Measurements from ENCODE around the gene CA14. TPM values are rescaled to one million over a fixed set of nuclear protein-coding genes. Genes with fewer than 3 reads are reported as not detected.
A peak's percentile ranks its signal among the peaks of the same experiment; 100 is the strongest.
"Not testable (repeated sequence)": the region's sequence is repeated elsewhere in the genome, so short reads cannot be mapped to it uniquely, and the experiment has no call there.

Gene CA14
- not detected for total RNA-seq
- 1 to 10 TPM in 1 of 2 donors, under 1 TPM in 1; 0.35 to 1.7 TPM for polyA plus RNA-seq
- 0.40 reads per million for total RNA-seq

DNA sequence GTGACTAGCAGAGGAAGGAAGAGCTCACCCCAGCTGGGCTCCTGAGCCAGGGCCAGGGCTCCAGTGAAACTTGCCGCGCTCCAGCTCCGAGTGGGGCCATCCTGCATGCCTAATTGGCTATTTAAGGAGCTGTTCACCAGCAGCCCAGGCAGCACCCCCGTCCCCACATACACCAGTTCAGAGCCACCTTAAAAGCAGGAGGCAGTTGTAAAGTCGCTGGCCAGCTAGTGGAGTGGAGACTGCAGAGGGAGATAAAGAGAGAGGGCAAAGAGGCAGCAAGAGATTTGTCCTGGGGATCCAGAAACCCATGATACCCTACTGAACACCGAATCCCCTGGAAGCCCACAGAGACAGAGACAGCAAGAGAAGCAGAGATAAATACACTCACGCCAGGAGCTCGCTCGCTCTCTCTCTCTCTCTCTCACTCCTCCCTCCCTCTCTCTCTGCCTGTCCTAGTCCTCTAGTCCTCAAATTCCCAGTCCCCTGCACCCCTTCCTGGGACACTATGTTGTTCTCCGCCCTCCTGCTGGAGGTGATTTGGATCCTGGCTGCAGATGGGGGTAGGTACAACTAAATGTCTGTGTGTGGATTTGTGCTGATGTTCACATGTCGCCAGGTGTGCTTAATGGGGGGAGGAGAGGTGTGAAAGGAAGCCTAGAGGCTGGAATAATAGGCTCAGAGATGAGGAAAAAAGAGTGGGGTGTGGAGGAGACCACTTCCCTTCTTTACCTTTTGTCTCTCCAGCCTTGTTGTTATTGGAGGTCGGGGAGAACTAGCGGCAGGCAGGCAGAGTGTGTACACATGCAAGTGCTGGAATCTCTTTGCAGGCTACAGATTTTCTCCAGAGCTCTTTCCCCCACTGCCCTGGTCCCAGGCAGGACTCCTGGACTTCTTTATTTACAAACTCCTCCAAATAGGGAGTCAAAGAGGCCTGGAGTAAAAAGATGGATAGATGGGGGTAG is at the start of gene CA14:
Gene CA14, plus strand, starts transcription at position 151 of the 962 bp plus-strand sequence. Its CDS starts 355 bp downstream, at position 506.
- no peak within 1 kb of the TSS for H3K4me3 ChIP-seq (ENCODE audit: low read length)
- Mint-ChIP-seq H3K4me1 (peaks cover 6 to 23% (median 15%) of the 10 kb centered on the region in 7 donors), H3K9me3 (peaks cover 0 to 3% (median 0%) of the 10 kb centered on the region in 11 donors), H3K4me3 (peak within 1 kb of the TSS in 2 of 10 donors; percentile 59 to 78), H3K27ac (no peak within 1 kb of the TSS), H3K36me3 (no peaks in the 10 kb centered on the region), H3K27me3 (peaks cover 13 to 57% (median 32%) of the 10 kb centered on the region in 5 donors)
- H3K27me3 ChIP-seq (ENCODE audit: control insufficient read depth in 2 of 2, insufficient read depth in 2 of 2, low read length in 2 of 2): peaks cover 0 to 10% of the 10 kb centered on the region in 2 donors
- intact Hi-C loops (cut with micrococcal nuclease): loop anchor here in 1 of 2 donors (2.0 to 5.0 kb wide), 2 partner anchors 259 to 303 kb away; partner anchors contain the start of gene FALEC
- H3K4me1 ChIP-seq (ENCODE audit: control insufficient read depth in 2 of 2, insufficient read depth in 2 of 2, low read length in 2 of 2): peaks cover 6 to 8% of the 10 kb centered on the region in 2 donors
- no peak for ATAC-seq
- CTCF ChIA-PET: interaction anchor here (0.6 to 0.8 kb wide), 3 partner anchors 24 to 302 kb away, joined by 3 read pairs; no protein-coding TSS in a partner anchor
- no peak for DNase-seq
- POLR2A ChIA-PET: interaction anchor here (1.4 to 3.3 kb wide), 2 partner anchors 21 to 105 kb away, joined by 4 to 13 read pairs; partner anchors contain the start of gene RPRD2
- no peaks in the 10 kb centered on the region for H3K9me3 ChIP-seq (ENCODE audit: control insufficient read depth in 2 of 3, low read length in 3 of 3)
- no peaks in the 10 kb centered on the region for H3K36me3 ChIP-seq (ENCODE audit: control insufficient read depth in 2 of 3, insufficient read depth in 3 of 3, low read length in 3 of 3)
- no peak within 1 kb of the TSS for H3K27ac ChIP-seq (ENCODE audit: low read depth, low read length)

DNA sequence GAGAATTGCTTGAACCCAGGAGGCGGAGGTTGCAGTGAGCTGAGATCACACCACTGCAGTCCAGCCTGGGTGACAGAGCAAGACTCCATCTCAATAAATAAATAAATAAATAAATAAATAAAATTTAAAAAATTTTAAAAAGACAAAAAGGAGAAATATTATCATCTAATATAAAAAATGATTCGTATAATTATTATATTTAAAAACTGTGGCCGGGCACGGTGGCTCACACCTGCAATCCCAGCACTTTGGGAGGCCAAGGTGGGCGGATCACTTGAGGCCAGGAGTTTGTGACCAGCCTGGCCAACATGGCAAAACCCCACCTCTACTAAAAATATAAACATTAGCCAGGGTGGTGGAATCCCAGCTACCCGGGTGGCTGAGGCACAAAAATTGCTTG is 49.1 kb upstream of the CA14 start:
- H3K4me1 Mint-ChIP-seq; ATAC-seq; H3K36me3 ChIP-seq (ENCODE audit: control insufficient read depth in 2 of 3, insufficient read depth in 3 of 3, low read length in 3 of 3); intact Hi-C loops (cut with micrococcal nuclease); H3K4me3 ChIP-seq (ENCODE audit: low read length); DNase-seq; H3K36me3 Mint-ChIP-seq; H3K27ac ChIP-seq (ENCODE audit: low read depth, low read length); POLR2A ChIA-PET; H3K9me3 ChIP-seq (ENCODE audit: control insufficient read depth in 2 of 3, low read length in 3 of 3); H3K4me3 Mint-ChIP-seq; H3K4me1 ChIP-seq (ENCODE audit: control insufficient read depth in 2 of 2, insufficient read depth in 2 of 2, low read length in 2 of 2); H3K27ac Mint-ChIP-seq; H3K27me3 ChIP-seq (ENCODE audit: control insufficient read depth in 2 of 2, insufficient read depth in 2 of 2, low read length in 2 of 2); H3K9me3 Mint-ChIP-seq: not testable (repeated sequence)
- CTCF ChIA-PET: interaction anchor here (1.2 kb wide), 1 partner anchor 135 kb away, joined by 5 read pairs; no protein-coding TSS in a partner anchor
- peaks cover 0 to 30% (median 0%) of the 10 kb centered on the region in 5 donors for H3K27me3 Mint-ChIP-seq

DNA sequence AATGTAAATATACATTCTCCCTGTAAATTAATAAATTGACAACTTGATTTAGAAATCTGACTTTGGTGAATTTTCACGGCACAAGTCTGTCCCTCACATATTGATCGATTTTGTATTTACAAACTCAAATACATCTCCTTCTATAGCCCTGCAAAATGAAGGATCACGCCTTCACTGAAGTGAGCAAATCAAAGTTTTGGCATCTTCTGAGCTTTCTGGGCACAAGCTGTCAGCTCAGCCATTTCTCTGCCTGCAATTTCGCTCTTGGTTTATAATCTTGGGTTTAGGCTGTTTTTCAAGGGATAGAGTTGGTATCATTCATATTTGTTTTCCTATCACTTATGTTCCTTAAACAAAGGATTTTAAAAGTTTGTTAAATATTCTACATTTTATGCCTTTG is 47.5 kb upstream of the CA14 start:
- no peaks in the 10 kb centered on the region for H3K27me3 ChIP-seq (ENCODE audit: control insufficient read depth in 2 of 2, insufficient read depth in 2 of 2, low read length in 2 of 2)
- Mint-ChIP-seq H3K4me3 (no peak overlapping the region), H3K9me3 (no peaks in the 10 kb centered on the region), H3K36me3 (no peaks in the 10 kb centered on the region), H3K4me1 (peaks cover 5 to 19% (median 18%) of the 10 kb centered on the region in 7 donors), H3K27me3 (peaks cover 0 to 27% (median 0%) of the 10 kb centered on the region in 5 donors), H3K27ac (no peak overlapping the region)
- peaks cover 6% of the 10 kb centered on the region in 2 donors for H3K4me1 ChIP-seq (ENCODE audit: control insufficient read depth in 2 of 2, insufficient read depth in 2 of 2, low read length in 2 of 2)
- H3K36me3 ChIP-seq (ENCODE audit: control insufficient read depth in 2 of 3, insufficient read depth in 3 of 3, low read length in 3 of 3): no peaks in the 10 kb centered on the region
- no peak for ATAC-seq
- CTCF ChIA-PET: interaction anchor here (0.8 kb wide), 1 partner anchor 23 kb away, joined by 3 read pairs; no protein-coding TSS in a partner anchor
- intact Hi-C loops (cut with micrococcal nuclease): no loop called here
- DNase-seq: no peak
- H3K4me3 ChIP-seq (ENCODE audit: low read length): no peak overlapping the region
- no peak overlapping the region for H3K27ac ChIP-seq (ENCODE audit: low read depth, low read length)
- POLR2A ChIA-PET: interaction anchor here (0.8 kb wide), 1 partner anchor 25 kb away, joined by 3 read pairs; no protein-coding TSS in a partner anchor
- no peaks in the 10 kb centered on the region for H3K9me3 ChIP-seq (ENCODE audit: control insufficient read depth in 2 of 3, low read length in 3 of 3)

DNA sequence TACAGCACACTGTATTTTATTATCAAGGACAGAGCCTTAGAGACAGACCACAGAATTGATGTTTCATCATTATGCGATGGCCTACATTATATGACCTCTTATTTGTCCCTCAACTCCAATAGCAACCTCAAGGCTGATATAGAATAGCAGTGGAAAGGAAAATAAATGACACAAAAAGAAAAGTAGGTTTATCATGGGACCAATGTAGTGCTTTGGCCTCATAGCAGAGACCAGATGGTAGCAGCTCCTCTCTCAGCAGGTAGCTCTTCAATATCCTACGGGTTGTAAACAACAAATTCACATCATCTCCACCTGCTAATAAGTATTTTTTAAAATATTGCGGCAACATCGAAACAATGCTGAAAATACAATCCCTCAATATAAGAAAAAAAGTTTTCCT is 46.9 kb upstream of the CA14 start:
- Histone ChIP-seq H3K4me1 (ENCODE audit: control insufficient read depth in 2 of 2, insufficient read depth in 2 of 2, low read length in 2 of 2) (peaks cover 6% of the 10 kb centered on the region in 2 donors), H3K9me3 (ENCODE audit: control insufficient read depth in 2 of 3, low read length in 3 of 3) (no peaks in the 10 kb centered on the region), H3K4me3 (ENCODE audit: low read length) (no peak overlapping the region), H3K27me3 (ENCODE audit: control insufficient read depth in 2 of 2, insufficient read depth in 2 of 2, low read length in 2 of 2) (no peaks in the 10 kb centered on the region), H3K36me3 (ENCODE audit: control insufficient read depth in 2 of 3, insufficient read depth in 3 of 3, low read length in 3 of 3) (no peaks in the 10 kb centered on the region), H3K27ac (ENCODE audit: low read depth, low read length) (no peak overlapping the region)
- DNase-seq (no peak), ATAC-seq (no peak)
- Mint-ChIP-seq H3K27ac (no peak overlapping the region), H3K36me3 (no peaks in the 10 kb centered on the region), H3K4me3 (no peak overlapping the region), H3K9me3 (no peaks in the 10 kb centered on the region), H3K4me1 (peaks cover 5 to 19% (median 18%) of the 10 kb centered on the region in 7 donors), H3K27me3 (peaks cover 0 to 23% (median 0%) of the 10 kb centered on the region in 5 donors)
- ChIA-PET CTCF (interaction anchor here (0.8 kb wide), 1 partner anchor 24 kb away, joined by 3 read pairs; no protein-coding TSS in a partner anchor), POLR2A (interaction anchor here (0.8 kb wide), 1 partner anchor 25 kb away, joined by 3 read pairs; no protein-coding TSS in a partner anchor)
- intact Hi-C loops (cut with micrococcal nuclease): no loop called here

DNA sequence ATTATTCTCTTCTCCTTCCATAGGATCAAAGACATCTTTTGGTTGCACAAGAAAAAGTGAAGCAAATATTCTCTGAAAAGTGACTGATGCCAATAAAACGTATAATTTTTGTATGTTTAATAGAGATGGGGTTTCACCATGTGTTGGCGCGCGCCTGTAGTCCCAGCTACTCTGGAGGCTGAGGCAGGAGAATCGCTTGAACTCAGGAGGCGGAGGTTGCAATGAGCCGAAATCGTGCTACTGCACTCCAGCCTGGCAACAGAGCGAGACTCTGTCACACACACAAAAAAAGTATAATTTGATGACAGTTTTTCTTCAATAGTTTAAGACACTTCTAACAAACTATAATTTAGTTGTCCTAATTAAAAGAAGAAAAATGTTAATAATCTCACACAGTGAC is 45.5 kb upstream of the CA14 start:
- H3K4me1 Mint-ChIP-seq: peaks cover 5 to 19% (median 18%) of the 10 kb centered on the region in 7 donors
- CTCF ChIA-PET: no interaction called here
- Histone ChIP-seq H3K4me1 (ENCODE audit: control insufficient read depth in 2 of 2, insufficient read depth in 2 of 2, low read length in 2 of 2) (peaks cover 6% of the 10 kb centered on the region in 2 donors), H3K36me3 (ENCODE audit: control insufficient read depth in 2 of 3, insufficient read depth in 3 of 3, low read length in 3 of 3) (no peaks in the 10 kb centered on the region), H3K27me3 (ENCODE audit: control insufficient read depth in 2 of 2, insufficient read depth in 2 of 2, low read length in 2 of 2) (no peaks in the 10 kb centered on the region), H3K9me3 (ENCODE audit: control insufficient read depth in 2 of 3, low read length in 3 of 3) (no peaks in the 10 kb centered on the region), H3K4me3 (ENCODE audit: low read length) (no peak overlapping the region), H3K27ac (ENCODE audit: low read depth, low read length) (no peak overlapping the region)
- no peak for ATAC-seq
- H3K4me3 Mint-ChIP-seq: no peak overlapping the region
- H3K36me3 Mint-ChIP-seq: no peaks in the 10 kb centered on the region
- peaks cover 0 to 13% (median 0%) of the 10 kb centered on the region in 5 donors for H3K27me3 Mint-ChIP-seq
- POLR2A ChIA-PET: interaction anchor here (1.2 to 1.6 kb wide), 5 partner anchors 22 to 368 kb away, joined by 3 to 10 read pairs (median 5); partner anchors contain the start of genes ANP32E, MCL1 and PLEKHO1
- no peaks in the 10 kb centered on the region for H3K9me3 Mint-ChIP-seq
- DNase-seq: no peak
- peak overlapping the region in 1 of 9 donors; percentile 84 for H3K27ac Mint-ChIP-seq
- intact Hi-C loops (cut with micrococcal nuclease): loop anchor here in 1 of 2 donors (2.0 kb wide), 1 partner anchor 61 kb away; no protein-coding TSS in a partner anchor
